K562 (cell line): ENCODE measurements around the gene ACTN4. TPM values are rescaled to one million over a fixed set of nuclear protein-coding genes. Genes with fewer than 3 reads are reported as not detected.

ENCODE experiments used
- ARID1B ChIP-seq: fragments of 450-650 bp; IDR thresholded peaks from 2 replicates; pipeline ENCODE4 v1.6.1; 2016; ENCODE audit warnings: antibody characterized with exemption, mild to moderate bottlenecking, inconsistent platforms
- ATF1 ChIP-seq, 2 experiments: fragments of 450-650 bp in 1 of 2; IDR thresholded peaks; 2 replicates each; pipeline ENCODE4 v1.6.1; 2016; ENCODE audit warnings: missing compliant biosample characterization in 1 of 2, missing genetic modification characterization in 1 of 2
- CTCF ChIP-seq, 3 experiments: IDR thresholded peaks in 2 of 3; conservative IDR thresholded peaks in 1 of 3; 2 replicates each; pipeline ENCODE4 v1.5.1; 2011 to 2012; ENCODE audit warnings: low read length in 3 of 3, mild to moderate bottlenecking in 3 of 3, control low read depth in 2 of 3, improper control_type of control experiment in 1 of 3, inconsistent platforms in 1 of 3, low read depth in 1 of 3, mixed read lengths in 1 of 3, moderate library complexity in 1 of 3; ENCODE audit not compliant: insufficient read depth in 2 of 3
- CTCFL ChIP-seq: IDR thresholded peaks from 2 replicates; pipeline ENCODE4 v1.6.1; 2011; ENCODE audit warnings: borderline replicate concordance, low read depth, mild to moderate bottlenecking, moderate library complexity, low read length; ENCODE audit not compliant: insufficient read depth, poor library complexity, severe bottlenecking
- FOSL1 ChIP-seq: fragments of 200-800 bp; sonication (Bioruptor generic); conservative IDR thresholded peaks from 2 replicates; pipeline ENCODE4 v1.6.1; 2016; ENCODE audit warnings: missing genetic modification characterization, missing compliant biosample characterization
- HNRNPH1 ChIP-seq: fragments of 200-400 bp; formaldehyde crosslinking; optimal IDR thresholded peaks from 2 replicates; pipeline ENCODE3; 2017; ENCODE audit warnings: low read depth, mild to moderate bottlenecking, low read length, moderate library complexity
- KLF16 ChIP-seq: IDR thresholded peaks from 2 replicates; pipeline ENCODE4 v1.6.1; 2016; ENCODE audit warnings: antibody characterized with exemption
- MITF ChIP-seq: IDR thresholded peaks from 2 replicates; pipeline ENCODE4 v1.6.1; 2014; ENCODE audit warnings: antibody characterized with exemption
- NONO ChIP-seq, 2 experiments: fragments of 200-400 bp in 1 of 2; fragments of 450-650 bp in 1 of 2; formaldehyde crosslinking in 1 of 2; IDR thresholded peaks; 2 replicates each; pipeline ENCODE4 v1.6.1; 2017; ENCODE audit warnings: low read depth in 2 of 2, mild to moderate bottlenecking in 2 of 2, moderate library complexity in 2 of 2, low read length in 1 of 2
- NR1H2 ChIP-seq: sonication (generic); formaldehyde crosslinking; IDR thresholded peaks from 2 replicates; pipeline ENCODE4 v1.4.0; 2020; ENCODE audit warnings: mild to moderate bottlenecking, missing genetic modification reagents
- PCBP2 ChIP-seq: fragments of 200-400 bp; formaldehyde crosslinking; IDR thresholded peaks from 2 replicates; pipeline ENCODE4 v1.6.1; 2018; ENCODE audit warnings: low read length, low read depth, mild to moderate bottlenecking, moderate library complexity; ENCODE audit not compliant: poor library complexity, severe bottlenecking
- RBFOX2 ChIP-seq: fragments of 200-400 bp; formaldehyde crosslinking; IDR thresholded peaks from 2 replicates; pipeline ENCODE4 v1.6.1; 2017; ENCODE audit warnings: low read depth, mild to moderate bottlenecking, low read length, moderate library complexity
- RBM14 ChIP-seq: fragments of 200-400 bp; formaldehyde crosslinking; IDR thresholded peaks from 2 replicates; pipeline ENCODE4 v1.6.1; 2018; ENCODE audit warnings: low read depth, mild to moderate bottlenecking, low read length, moderate library complexity, borderline replicate concordance; ENCODE audit not compliant: insufficient read depth
- RBM15 ChIP-seq: fragments of 200-400 bp; formaldehyde crosslinking; IDR thresholded peaks from 2 replicates; pipeline ENCODE4 v1.6.1; 2018; ENCODE audit warnings: mild to moderate bottlenecking, low read length, moderate library complexity; ENCODE audit not compliant: insufficient read depth
- SIN3B ChIP-seq: fragments of 450-650 bp; IDR thresholded peaks from 2 replicates; pipeline ENCODE4 v1.6.1; 2017; ENCODE audit warnings: low read depth, mild to moderate bottlenecking, moderate library complexity
- SP2 ChIP-seq: IDR thresholded peaks from 2 replicates; pipeline ENCODE4 v1.6.1; 2011; ENCODE audit warnings: mild to moderate bottlenecking, low read depth, low read length, moderate library complexity; ENCODE audit not compliant: poor library complexity, severe bottlenecking; ENCODE audit errors: extremely low read depth
- TCF15 ChIP-seq: fragments of 250-450 bp; sonication (Bioruptor Pico); IDR thresholded peaks from 2 replicates; pipeline ENCODE4 v1.8.0; 2022; ENCODE audit warnings: moderate library complexity, mild to moderate bottlenecking, inconsistent platforms
- ZNF395 ChIP-seq: fragments of 200-800 bp; sonication (Bioruptor generic); IDR thresholded peaks from 2 replicates; pipeline ENCODE4 v1.6.1; 2017; ENCODE audit warnings: missing genetic modification characterization, missing compliant biosample characterization
- ZNF696 ChIP-seq: fragments of 250-450 bp; sonication (Bioruptor Pico); conservative IDR thresholded peaks from 2 replicates; pipeline ENCODE4 v1.4.0; 2020; ENCODE audit warnings: mild to moderate bottlenecking, moderate library complexity
- polyA plus RNA-seq, 8 experiments: library from polyadenylated mRNA; depleted of rRNA in 4 of 8; stranded (reverse) in 5 of 8; unstranded in 3 of 8; fragments of >200 nt; fragmentation: Nextera tagmentation in 2 of 8; fragmentation: Illumina TruSeq in 1 of 8; extraction: Ambion mirVana in 2 of 8; extraction: Trizol in 1 of 8; gene quantifications; 2 replicates each; pipeline versions ENCODE4 v1.2.1 to v1.2.3, GENCODE V29; 2011 to 2014; ENCODE audit warnings: inconsistent platforms in 1 of 8, missing spikeins in 1 of 8
- total RNA-seq, 7 experiments: library from RNA; depleted of rRNA in 6 of 7; stranded (reverse); fragments of >200 nt in 6 of 7; fragmentation: Illumina TruSeq in 2 of 7; extraction: Trizol in 2 of 7; gene quantifications; 2 replicates each; pipeline versions ENCODE4 v1.2.1 to v1.2.3, GENCODE V29; 2011 to 2021; ENCODE audit warnings: low replicate concordance in 1 of 7

Gene ACTN4
- total and polyA plus RNA-seq, 9 of the 15 experiments (the other 6 are each of a cell fraction or from before 2014, with no cell fraction given): 3.1 to 385 (median 125) TPM

GRCh38 chr19:38634757-38635482 lies 12.5 kb upstream of the ACTN4 start (continued):
- no peak for TF ChIP-seq ZNF395 (CRISPR knock-in tag)
- peak; percentile 37; the same call in 1 of the 2 replicates for TF ChIP-seq KLF16
- TF ChIP-seq ATF1 (CRISPR knock-in tag; IDR thresholded peaks at IDR 0.05): no peak
- no peak for TF ChIP-seq ATF1 (tag; IDR thresholded peaks at IDR 0.05)
- TF ChIP-seq SIN3B: no peak
- TF ChIP-seq TCF15: no peak
- TF ChIP-seq SP2: no peak
- TF ChIP-seq ZNF696 (CRISPR knock-in tag): no peak
- TF ChIP-seq HNRNPH1: no peak
- no peak for TF ChIP-seq RBM14
- TF ChIP-seq NONO (IDR thresholded peaks at IDR 0.05; ENCODE audit: low read depth in 2 of 2, low read length in 1 of 2): no peak
- TF ChIP-seq PCBP2: no peak
- 0 out of 2 replicates have a peak, but pooled peaks have one; percentile 17 for TF ChIP-seq ARID1B
- no peak for TF ChIP-seq RBM15
- peak; percentile 74 for TF ChIP-seq CTCFL
- no peak for TF ChIP-seq MITF
- TF ChIP-seq RBFOX2: peak; percentile 51
- no peak for TF ChIP-seq FOSL1 (tag)
- peak; percentile 84 to 93 (median 90) for TF ChIP-seq CTCF (IDR thresholded peaks at IDR 0.05 in 2 of 3, conservative IDR thresholded peaks at IDR 0.05 in 1 of 3; ENCODE audit: insufficient read depth in 2 of 3, low read depth in 1 of 3, low read length in 3 of 3)
- TF ChIP-seq NR1H2 (CRISPR knock-in tag): no peak
